ENCODE results near the gene DIP2C.

The DIP2C gene

GRCh38 chr10:530717-531116 lies 158.8 kb downstream of the DIP2C start:
- Histone ChIP-seq H3K27ac (ENCODE audit: low read depth, low read length) (no peak overlapping the region), H4K91ac (ENCODE audit: low read depth, low read length) (no peak overlapping the region), H3K4me2 (ENCODE audit: low read length) (no peak overlapping the region), H3K4me3 (ENCODE audit: low read depth, low read length) (no peak overlapping the region), H3K18ac (ENCODE audit: low read length) (no peak overlapping the region), H3K79me2 (ENCODE audit: control insufficient read depth, insufficient read depth, low read length, poor library complexity) (no peaks in the 10 kb centered on the region), H2AK5ac (ENCODE audit: low read length) (no peak overlapping the region), H4K8ac (ENCODE audit: low read depth, low read length) (no peak overlapping the region), H3K27me3 (ENCODE audit: insufficient read depth, low read length) (no peaks in the 10 kb centered on the region), H2BK5ac (ENCODE audit: low read depth, low read length, poor library complexity) (no peak overlapping the region), H3K4ac (ENCODE audit: low read depth, low read length) (no peak overlapping the region), H3K23ac (ENCODE audit: low read length) (no peak overlapping the region), H3K4me1 (ENCODE audit: control insufficient read depth in 1 of 2, insufficient read depth in 2 of 2, low read length in 2 of 2) (peaks cover 0 to 3% of the 10 kb centered on the region in 2 experiments), H2AFZ (ENCODE audit: insufficient read depth, low read length, poor library complexity) (no peak overlapping the region), H3K79me1 (ENCODE audit: low read length) (no peaks in the 10 kb centered on the region), H2BK120ac (ENCODE audit: insufficient read depth, low read length, poor library complexity) (no peak overlapping the region), H3K36me3 (ENCODE audit: control insufficient read depth in 1 of 2, insufficient read depth in 2 of 2, low read length in 2 of 2) (no peaks in the 10 kb centered on the region), H3K9ac (ENCODE audit: low read length) (no peak overlapping the region), H3K14ac (ENCODE audit: low read length) (no peak overlapping the region), H2BK12ac (ENCODE audit: low read length) (no peak overlapping the region), H4K12ac (ENCODE audit: low read depth, low read length) (no peak overlapping the region), H3K9me3 (ENCODE audit: insufficient read depth, low read depth, low read length) (no peaks in the 10 kb centered on the region)
- DNase-seq: no peak
- no CpG with 5 or more reads among the region's 16 CpGs for WGBS (ENCODE audit: extremely low coverage, insufficient coverage, insufficient read length)

GRCh38 chr10:529468-530230 lies 159.8 kb downstream of the DIP2C start:
- Histone ChIP-seq H3K14ac (ENCODE audit: low read length) (no peak overlapping the region), H3K9me3 (ENCODE audit: insufficient read depth, low read depth, low read length) (no peaks in the 10 kb centered on the region), H3K79me2 (ENCODE audit: control insufficient read depth, insufficient read depth, low read length, poor library complexity) (no peaks in the 10 kb centered on the region), H3K18ac (ENCODE audit: low read length) (no peak overlapping the region), H3K4me3 (ENCODE audit: low read depth, low read length) (no peak overlapping the region), H4K8ac (ENCODE audit: low read depth, low read length) (no peak overlapping the region), H3K9ac (ENCODE audit: low read length) (no peak overlapping the region), H3K27ac (ENCODE audit: low read depth, low read length) (no peak overlapping the region), H2AK5ac (ENCODE audit: low read length) (no peak overlapping the region), H2BK12ac (ENCODE audit: low read length) (no peak overlapping the region), H3K36me3 (ENCODE audit: control insufficient read depth in 1 of 2, insufficient read depth in 2 of 2, low read length in 2 of 2) (no peaks in the 10 kb centered on the region), H3K27me3 (ENCODE audit: insufficient read depth, low read length) (no peaks in the 10 kb centered on the region), H3K4me2 (ENCODE audit: low read length) (no peak overlapping the region), H3K4me1 (ENCODE audit: control insufficient read depth in 1 of 2, insufficient read depth in 2 of 2, low read length in 2 of 2) (peaks cover 0 to 3% of the 10 kb centered on the region in 2 experiments), H4K91ac (ENCODE audit: low read depth, low read length) (no peak overlapping the region), H3K23ac (ENCODE audit: low read length) (no peak overlapping the region), H3K79me1 (ENCODE audit: low read length) (no peaks in the 10 kb centered on the region), H4K12ac (ENCODE audit: low read depth, low read length) (no peak overlapping the region), H3K4ac (ENCODE audit: low read depth, low read length) (no peak overlapping the region), H2BK120ac (ENCODE audit: insufficient read depth, low read length, poor library complexity) (no peak overlapping the region), H2AFZ (ENCODE audit: insufficient read depth, low read length, poor library complexity) (no peak overlapping the region), H2BK5ac (ENCODE audit: low read depth, low read length, poor library complexity) (no peak overlapping the region)
- no CpG with 5 or more reads among the region's 27 CpGs for WGBS (ENCODE audit: extremely low coverage, insufficient coverage, insufficient read length)
- DNase-seq: no peak

GRCh38 chr10:528173-529165 lies 161.0 kb downstream of the DIP2C start:
- no peak overlapping the region for H2AFZ ChIP-seq (ENCODE audit: insufficient read depth, low read length, poor library complexity)
- no peak overlapping the region for H3K23ac ChIP-seq (ENCODE audit: low read length)
- WGBS (ENCODE audit: extremely low coverage, insufficient coverage, insufficient read length): no CpG with 5 or more reads among the region's 37 CpGs
- H3K18ac ChIP-seq (ENCODE audit: low read length): no peak overlapping the region
- no peak overlapping the region for H3K14ac ChIP-seq (ENCODE audit: low read length)
- no peak overlapping the region for H4K91ac ChIP-seq (ENCODE audit: low read depth, low read length)
- no peaks in the 10 kb centered on the region for H3K27me3 ChIP-seq (ENCODE audit: insufficient read depth, low read length)
- H2BK12ac ChIP-seq (ENCODE audit: low read length): no peak overlapping the region
- no peak overlapping the region for H3K4me3 ChIP-seq (ENCODE audit: low read depth, low read length)
- H3K79me1 ChIP-seq (ENCODE audit: low read length): no peaks in the 10 kb centered on the region
- peaks cover 0 to 1% of the 10 kb centered on the region in 2 experiments for H3K4me1 ChIP-seq (ENCODE audit: control insufficient read depth in 1 of 2, insufficient read depth in 2 of 2, low read length in 2 of 2)
- H3K9ac ChIP-seq (ENCODE audit: low read length): no peak overlapping the region
- H3K36me3 ChIP-seq (ENCODE audit: control insufficient read depth in 1 of 2, insufficient read depth in 2 of 2, low read length in 2 of 2): no peaks in the 10 kb centered on the region
- H2AK5ac ChIP-seq (ENCODE audit: low read length): no peak overlapping the region
- H3K27ac ChIP-seq (ENCODE audit: low read depth, low read length): no peak overlapping the region
- H4K8ac ChIP-seq (ENCODE audit: low read depth, low read length): no peak overlapping the region
- H4K12ac ChIP-seq (ENCODE audit: low read depth, low read length): no peak overlapping the region
- no peak overlapping the region for H3K4ac ChIP-seq (ENCODE audit: low read depth, low read length)
- H2BK120ac ChIP-seq (ENCODE audit: insufficient read depth, low read length, poor library complexity): no peak overlapping the region
- no peak overlapping the region for H2BK5ac ChIP-seq (ENCODE audit: low read depth, low read length, poor library complexity)
- no peaks in the 10 kb centered on the region for H3K79me2 ChIP-seq (ENCODE audit: control insufficient read depth, insufficient read depth, low read length, poor library complexity)
- no peak overlapping the region for H3K4me2 ChIP-seq (ENCODE audit: low read length)
- H3K9me3 ChIP-seq (ENCODE audit: insufficient read depth, low read depth, low read length): no peaks in the 10 kb centered on the region
- no peak for DNase-seq

- no peak overlapping the region for H2BK5ac ChIP-seq (ENCODE audit: low read depth, low read length, poor library complexity)
- no peaks in the 10 kb centered on the region for H3K36me3 ChIP-seq (ENCODE audit: control insufficient read depth in 1 of 2, insufficient read depth in 2 of 2, low read length in 2 of 2)
- H2BK120ac ChIP-seq (ENCODE audit: insufficient read depth, low read length, poor library complexity): no peak overlapping the region
- no peak overlapping the region for H3K18ac ChIP-seq (ENCODE audit: low read length)
- WGBS (ENCODE audit: extremely low coverage, insufficient coverage, insufficient read length): no CpG with 5 or more reads among the region's 1 CpG
- H3K27me3 ChIP-seq (ENCODE audit: insufficient read depth, low read length): no peaks in the 10 kb centered on the region
- H3K14ac ChIP-seq (ENCODE audit: low read length): no peak overlapping the region
- H2AFZ ChIP-seq (ENCODE audit: insufficient read depth, low read length, poor library complexity): no peak overlapping the region
- H3K79me1 ChIP-seq (ENCODE audit: low read length): no peaks in the 10 kb centered on the region
- H3K9me3 ChIP-seq (ENCODE audit: insufficient read depth, low read depth, low read length): no peaks in the 10 kb centered on the region
- no peak overlapping the region for H2BK12ac ChIP-seq (ENCODE audit: low read length)
- no peak overlapping the region for H3K4me2 ChIP-seq (ENCODE audit: low read length)
- H3K23ac ChIP-seq (ENCODE audit: low read length): no peak overlapping the region
- H3K27ac ChIP-seq (ENCODE audit: low read depth, low read length): no peak overlapping the region
- H3K4ac ChIP-seq (ENCODE audit: low read depth, low read length): no peak overlapping the region
- no peaks in the 10 kb centered on the region for H3K4me1 ChIP-seq (ENCODE audit: control insufficient read depth in 1 of 2, insufficient read depth in 2 of 2, low read length in 2 of 2)
- no peak overlapping the region for H4K91ac ChIP-seq (ENCODE audit: low read depth, low read length)
- no peak overlapping the region for H4K8ac ChIP-seq (ENCODE audit: low read depth, low read length)
- H3K4me3 ChIP-seq (ENCODE audit: low read depth, low read length): no peak overlapping the region
- H4K12ac ChIP-seq (ENCODE audit: low read depth, low read length): no peak overlapping the region
- H3K79me2 ChIP-seq (ENCODE audit: control insufficient read depth, insufficient read depth, low read length, poor library complexity): no peaks in the 10 kb centered on the region
- no peak overlapping the region for H3K9ac ChIP-seq (ENCODE audit: low read length)
- H2AK5ac ChIP-seq (ENCODE audit: low read length): no peak overlapping the region
- no peak for DNase-seq
Observed at GRCh38 chr10:527416-527815, 162.1 kb downstream of the DIP2C start.

Measured in trophoblast cell (in vitro differentiated cells and primary cell).